ENCODE results near the gene PKDCC. TPM values are rescaled to one million over a fixed set of nuclear protein-coding genes. Genes with fewer than 3 reads are reported as not detected.
A peak's percentile ranks its signal among the peaks of the same experiment; 100 is the strongest.

The PKDCC gene
- total RNA-seq, 2 donors from 2014 or later, result 85.3 to 105 TPM

GRCh38 chr2:42099438-42100173 lies 51.8 kb downstream of the PKDCC start:
- Histone ChIP-seq H3K36me3 (ENCODE audit: control insufficient read depth, insufficient read depth, low read length) (no peaks in the 10 kb centered on the region), H3K27me3 (ENCODE audit: control insufficient read depth, insufficient read depth, low read length, poor library complexity, severe bottlenecking) (no peaks in the 10 kb centered on the region), H3K4me3 (ENCODE audit: low read length) (no peak overlapping the region), H3K4me1 (ENCODE audit: control insufficient read depth, insufficient read depth, low read length) (peaks cover 3% of the 10 kb centered on the region), H3K27ac (ENCODE audit: low read depth, low read length) (no peak overlapping the region), H3K9me3 (ENCODE audit: control insufficient read depth, low read length) (no peaks in the 10 kb centered on the region), H3K9ac (ENCODE audit: extremely low read depth, low read length, poor library complexity, severe bottlenecking) (no peak overlapping the region)
- Mint-ChIP-seq H3K4me1 (peaks cover 25% of the 10 kb centered on the region), H3K36me3 (ENCODE audit: low read depth) (peaks cover 2% of the 10 kb centered on the region), H3K9me3 (peaks cover 11% of the 10 kb centered on the region), H3K4me3 (no peak overlapping the region), H3K27me3 (ENCODE audit: insufficient read depth) (peaks cover 4% of the 10 kb centered on the region), H3K27ac (no peak overlapping the region)
- peak; percentile 54 for DNase-seq
- 93 to 96% methylated on average over 5 to 6 of the region's 6 CpGs for WGBS, 2 experiments (ENCODE audit: insufficient coverage in 1 of 2, insufficient read length in 1 of 2)
- no peak for TF ChIP-seq CTCF (conservative IDR thresholded peaks at IDR 0.05)

- Histone ChIP-seq H3K9me3 (ENCODE audit: control insufficient read depth, low read length) (no peaks in the 10 kb centered on the region), H3K9ac (ENCODE audit: extremely low read depth, low read length, poor library complexity, severe bottlenecking) (no peak overlapping the region), H3K27me3 (ENCODE audit: control insufficient read depth, insufficient read depth, low read length, poor library complexity, severe bottlenecking) (no peaks in the 10 kb centered on the region), H3K36me3 (ENCODE audit: control insufficient read depth, insufficient read depth, low read length) (no peaks in the 10 kb centered on the region), H3K4me3 (ENCODE audit: low read length) (no peak overlapping the region), H3K4me1 (ENCODE audit: control insufficient read depth, insufficient read depth, low read length) (peaks cover 3% of the 10 kb centered on the region), H3K27ac (ENCODE audit: low read depth, low read length) (no peak overlapping the region)
- Mint-ChIP-seq H3K4me1 (peaks cover 31% of the 10 kb centered on the region), H3K27ac (no peak overlapping the region), H3K27me3 (ENCODE audit: insufficient read depth) (peaks cover 2% of the 10 kb centered on the region), H3K4me3 (no peak overlapping the region), H3K36me3 (ENCODE audit: low read depth) (peaks cover 2% of the 10 kb centered on the region), H3K9me3 (peaks cover 11% of the 10 kb centered on the region)
- DNase-seq, result no peak
- 94 to 98% methylated on average over 13 to 20 of the region's 20 CpGs for WGBS, 2 experiments (ENCODE audit: insufficient coverage in 1 of 2, insufficient read length in 1 of 2)
- TF ChIP-seq CTCF (conservative IDR thresholded peaks at IDR 0.05), result no peak
Measured at GRCh38 chr2:42100683-42101205, 52.9 kb downstream of the PKDCC start.

DNA sequence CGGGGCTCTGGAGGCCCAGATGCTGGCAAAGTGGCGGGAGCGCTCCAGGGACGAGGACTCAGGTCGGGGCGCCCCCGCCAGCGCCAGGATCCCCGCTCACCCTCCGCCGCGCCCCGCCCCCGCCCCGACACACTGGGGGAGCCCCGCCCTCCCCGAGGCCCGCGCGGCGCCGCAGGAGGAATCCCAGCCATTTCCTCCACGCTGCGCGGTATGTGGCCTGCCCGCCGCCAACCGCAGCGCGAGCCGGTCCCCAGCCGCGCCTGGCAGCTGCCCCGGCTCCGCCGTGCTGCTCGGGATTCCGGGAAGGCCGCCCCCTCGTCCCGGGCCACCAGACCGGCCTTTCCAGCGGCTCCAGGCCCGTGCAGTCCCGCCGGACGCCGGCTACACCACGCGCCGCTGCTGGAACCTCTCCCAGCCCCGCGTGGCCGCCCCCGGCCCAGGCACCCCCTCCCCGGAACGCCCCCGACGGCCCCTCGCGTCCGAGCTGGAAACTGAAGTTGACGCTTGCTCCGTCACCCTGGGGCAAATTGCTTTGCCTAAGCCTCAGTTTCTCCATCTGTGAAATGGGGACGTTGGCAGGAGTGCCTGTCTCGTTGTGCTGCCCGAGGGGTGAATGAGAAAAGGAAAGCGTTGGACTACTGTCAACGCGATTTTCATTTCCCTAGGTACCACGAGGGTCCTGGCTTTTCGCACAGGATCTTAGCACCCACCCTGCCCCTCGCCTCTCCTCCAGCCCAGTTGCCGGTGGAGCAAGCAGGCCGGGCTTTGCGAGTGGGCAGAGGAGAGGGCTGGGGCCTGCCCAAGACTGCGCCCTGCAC lies 53.6 kb downstream of the PKDCC start:
- WGBS, 2 experiments (ENCODE audit: insufficient coverage in 1 of 2, insufficient read length in 1 of 2), result 44 to 49% methylated on average over 26 to 77 of the region's 77 CpGs
- no peak for TF ChIP-seq CTCF (conservative IDR thresholded peaks at IDR 0.05)
- Histone ChIP-seq H3K27ac (ENCODE audit: low read depth, low read length) (no peak overlapping the region), H3K27me3 (ENCODE audit: control insufficient read depth, insufficient read depth, low read length, poor library complexity, severe bottlenecking) (no peaks in the 10 kb centered on the region), H3K9ac (ENCODE audit: extremely low read depth, low read length, poor library complexity, severe bottlenecking) (no peak overlapping the region), H3K36me3 (ENCODE audit: control insufficient read depth, insufficient read depth, low read length) (no peaks in the 10 kb centered on the region), H3K4me3 (ENCODE audit: low read length) (no peak overlapping the region), H3K4me1 (ENCODE audit: control insufficient read depth, insufficient read depth, low read length) (peaks cover 3% of the 10 kb centered on the region), H3K9me3 (ENCODE audit: control insufficient read depth, low read length) (no peaks in the 10 kb centered on the region)
- H3K27ac Mint-ChIP-seq, result peak overlapping the region; percentile 88
- peaks cover 11% of the 10 kb centered on the region for H3K9me3 Mint-ChIP-seq
- peaks cover 2% of the 10 kb centered on the region for H3K36me3 Mint-ChIP-seq (ENCODE audit: low read depth)
- peak overlapping the region; percentile 52 for H3K4me3 Mint-ChIP-seq
- H3K27me3 Mint-ChIP-seq (ENCODE audit: insufficient read depth), result peaks cover 2% of the 10 kb centered on the region
- H3K4me1 Mint-ChIP-seq, result peaks cover 33% of the 10 kb centered on the region
- DNase-seq, result peak; percentile 87

Data from endodermal cell (in vitro differentiated cells).